Measurements from ENCODE around the gene DHX35. TPM values are rescaled to one million over a fixed set of nuclear protein-coding genes. Genes with fewer than 3 reads are reported as not detected.

DHX35 gene
- total RNA-seq, 1 experiment from 2014 or later, result 12.1 TPM

GRCh38 chr20:38962928-38963401 is 821 bp downstream of the DHX35 start:
- H3K79me2 ChIP-seq (ENCODE audit: low read depth), result peaks cover 40% of the 10 kb centered on the region
- H2AFZ ChIP-seq, result peak overlapping the region; percentile 94
- H3K9me3 ChIP-seq (ENCODE audit: insufficient read depth, low read depth), result no peaks in the 10 kb centered on the region
- intact Hi-C loops (cut with micrococcal nuclease; ENCODE audit: unreplicated experiment), result loop anchor here (1.0 kb wide), 1 partner anchor 37 kb away; the partner anchor contains the start of gene FAM83D
- H3K27ac ChIP-seq, result peak overlapping the region; percentile 82
- ChIA-PET CTCF (interaction anchor here (0.5 to 1.4 kb wide), 3 partner anchors 17 to 86 kb away, joined by 3 to 7 read pairs (median 5); partner anchors contain the start of gene FAM83D), POLR2A (ENCODE audit: unreplicated experiment) (no interaction called here)
- no peaks in the 10 kb centered on the region for H3F3A ChIP-seq (ENCODE audit: insufficient read depth, low read depth)
- no peaks in the 10 kb centered on the region for H4K20me1 ChIP-seq (ENCODE audit: insufficient read depth)
- H3K4me1 ChIP-seq (replicated peaks; ENCODE audit: insufficient read depth), result peaks cover 18% of the 10 kb centered on the region
- BruUV-seq (replicated peaks), result no TSS peak
- H3K9me2 ChIP-seq (ENCODE audit: insufficient read depth), result no peaks in the 10 kb centered on the region
- H3K27me3 ChIP-seq (ENCODE audit: insufficient read depth, low read depth), result no peaks in the 10 kb centered on the region
- no peaks in the 10 kb centered on the region for H3K36me3 ChIP-seq (ENCODE audit: low read depth)
- peak overlapping the region; percentile 94 for H3K4me2 ChIP-seq
- TF ChIP-seq CTCF (conservative IDR thresholded peaks at IDR 0.05) (no peak), EZH2 (IDR thresholded peaks at IDR 0.05; ENCODE audit: low read depth) (no peak)
- DNase-seq, result no peak
- peak overlapping the region; percentile 81 for H3K4me3 ChIP-seq

DNA sequence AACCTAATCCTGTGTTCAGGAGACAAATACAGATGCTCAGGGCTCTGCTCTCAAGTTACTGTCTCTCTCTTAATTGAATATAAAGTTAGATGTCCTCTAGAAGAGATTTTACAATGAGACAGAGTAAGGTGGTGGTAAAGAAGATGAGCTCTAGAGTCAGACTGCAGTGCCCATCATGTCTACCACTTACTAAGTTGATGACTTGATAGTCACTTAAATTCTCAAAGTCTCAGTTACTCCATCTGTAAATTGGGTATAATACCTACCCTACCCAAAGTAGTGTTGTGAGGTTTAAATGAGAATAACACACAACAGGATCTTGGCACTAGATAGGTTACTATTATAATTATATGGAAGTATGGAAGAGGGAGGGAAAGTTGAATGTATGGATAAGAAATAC is 1.6 kb downstream of the DHX35 start:
- no peaks in the 10 kb centered on the region for H3K36me3 ChIP-seq (ENCODE audit: low read depth)
- H3K4me3 ChIP-seq, result peak overlapping the region; percentile 81; the same call in 1 of the 2 replicates
- peaks cover 18% of the 10 kb centered on the region for H3K4me1 ChIP-seq (replicated peaks; ENCODE audit: insufficient read depth)
- H3K79me2 ChIP-seq (ENCODE audit: low read depth), result peaks cover 40% of the 10 kb centered on the region
- no peaks in the 10 kb centered on the region for H3K27me3 ChIP-seq (ENCODE audit: insufficient read depth, low read depth)
- no peaks in the 10 kb centered on the region for H4K20me1 ChIP-seq (ENCODE audit: insufficient read depth)
- H3K27ac ChIP-seq, result no peak overlapping the region
- BruUV-seq (replicated peaks), result no TSS peak
- ChIA-PET CTCF (no interaction called here), POLR2A (ENCODE audit: unreplicated experiment) (interaction anchor here (0.6 kb wide), 1 partner anchor 41 kb away, joined by 4 read pairs; no protein-coding TSS in a partner anchor)
- H3F3A ChIP-seq (ENCODE audit: insufficient read depth, low read depth), result no peaks in the 10 kb centered on the region
- DNase-seq, result no peak
- peak overlapping the region; percentile 94; the same call in 1 of the 2 replicates for H3K4me2 ChIP-seq
- TF ChIP-seq CTCF (conservative IDR thresholded peaks at IDR 0.05) (no peak), EZH2 (IDR thresholded peaks at IDR 0.05; ENCODE audit: low read depth) (no peak)
- H2AFZ ChIP-seq, result no peak overlapping the region
- H3K9me2 ChIP-seq (ENCODE audit: insufficient read depth), result no peaks in the 10 kb centered on the region
- intact Hi-C loops (cut with micrococcal nuclease; ENCODE audit: unreplicated experiment), result no loop called here
- H3K9me3 ChIP-seq (ENCODE audit: insufficient read depth, low read depth), result no peaks in the 10 kb centered on the region

DNA sequence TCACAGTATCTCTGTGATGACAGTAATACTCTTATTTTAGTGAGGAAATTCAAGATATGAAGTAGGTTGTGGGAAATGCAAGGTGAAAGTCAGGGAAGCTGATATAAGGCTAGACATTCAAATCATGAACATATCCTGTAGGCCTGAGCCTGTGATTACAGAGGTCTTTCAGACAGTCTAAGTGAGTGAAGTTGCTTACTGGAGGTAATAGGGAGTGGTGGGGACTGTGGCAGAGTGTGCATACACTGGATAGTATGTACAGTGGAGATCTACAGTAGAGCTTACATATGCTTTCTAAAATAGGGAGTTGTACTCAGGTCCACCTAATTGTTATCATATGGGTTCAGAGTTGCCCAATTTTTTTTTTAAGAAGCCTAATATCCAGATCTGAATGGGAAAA is 3.1 kb downstream of the DHX35 start:
- H3K27me3 ChIP-seq (ENCODE audit: insufficient read depth, low read depth), result no peaks in the 10 kb centered on the region
- H3K79me2 ChIP-seq (ENCODE audit: low read depth), result peaks cover 40% of the 10 kb centered on the region
- H3K9me2 ChIP-seq (ENCODE audit: insufficient read depth), result no peaks in the 10 kb centered on the region
- no peak for DNase-seq
- H4K20me1 ChIP-seq (ENCODE audit: insufficient read depth), result no peaks in the 10 kb centered on the region
- intact Hi-C loops (cut with micrococcal nuclease; ENCODE audit: unreplicated experiment), result no loop called here
- POLR2A ChIA-PET (ENCODE audit: unreplicated experiment), result no interaction called here
- H3F3A ChIP-seq (ENCODE audit: insufficient read depth, low read depth), result 0 out of 2 replicates have a peak, but pooled peaks cover 6% of the 10 kb centered on the region
- no peak overlapping the region for H2AFZ ChIP-seq
- H3K4me3 ChIP-seq, result no peak overlapping the region
- no TSS peak for BruUV-seq (replicated peaks)
- no peak overlapping the region for H3K27ac ChIP-seq
- TF ChIP-seq CTCF (conservative IDR thresholded peaks at IDR 0.05) (no peak), EZH2 (IDR thresholded peaks at IDR 0.05; ENCODE audit: low read depth) (no peak)
- CTCF ChIA-PET, result no interaction called here
- peaks cover 23% of the 10 kb centered on the region for H3K4me1 ChIP-seq (replicated peaks; ENCODE audit: insufficient read depth)
- H3K36me3 ChIP-seq (ENCODE audit: low read depth), result peaks cover 8% of the 10 kb centered on the region; the same call in 1 of the 2 replicates
- H3K9me3 ChIP-seq (ENCODE audit: insufficient read depth, low read depth), result no peaks in the 10 kb centered on the region
- H3K4me2 ChIP-seq, result no peak overlapping the region
